Ramos (cell line): ENCODE results near the gene EYA2.
"Not testable (repeated sequence)": the region's sequence is repeated elsewhere in the genome, so short reads cannot be mapped to it uniquely, and the experiment has no call there.

Experiments used
- in situ Hi-C: fragments of 300-500 bp; cut with MboI; formaldehyde crosslinking; loops from one replicate; pipeline ENCODE4 v1.14.3; 2022; ENCODE audit warnings: low sequenced_read_pairs; ENCODE audit not compliant: unreplicated experiment

The EYA2 gene, protein sequence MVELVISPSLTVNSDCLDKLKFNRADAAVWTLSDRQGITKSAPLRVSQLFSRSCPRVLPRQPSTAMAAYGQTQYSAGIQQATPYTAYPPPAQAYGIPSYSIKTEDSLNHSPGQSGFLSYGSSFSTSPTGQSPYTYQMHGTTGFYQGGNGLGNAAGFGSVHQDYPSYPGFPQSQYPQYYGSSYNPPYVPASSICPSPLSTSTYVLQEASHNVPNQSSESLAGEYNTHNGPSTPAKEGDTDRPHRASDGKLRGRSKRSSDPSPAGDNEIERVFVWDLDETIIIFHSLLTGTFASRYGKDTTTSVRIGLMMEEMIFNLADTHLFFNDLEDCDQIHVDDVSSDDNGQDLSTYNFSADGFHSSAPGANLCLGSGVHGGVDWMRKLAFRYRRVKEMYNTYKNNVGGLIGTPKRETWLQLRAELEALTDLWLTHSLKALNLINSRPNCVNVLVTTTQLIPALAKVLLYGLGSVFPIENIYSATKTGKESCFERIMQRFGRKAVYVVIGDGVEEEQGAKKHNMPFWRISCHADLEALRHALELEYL

DNA sequence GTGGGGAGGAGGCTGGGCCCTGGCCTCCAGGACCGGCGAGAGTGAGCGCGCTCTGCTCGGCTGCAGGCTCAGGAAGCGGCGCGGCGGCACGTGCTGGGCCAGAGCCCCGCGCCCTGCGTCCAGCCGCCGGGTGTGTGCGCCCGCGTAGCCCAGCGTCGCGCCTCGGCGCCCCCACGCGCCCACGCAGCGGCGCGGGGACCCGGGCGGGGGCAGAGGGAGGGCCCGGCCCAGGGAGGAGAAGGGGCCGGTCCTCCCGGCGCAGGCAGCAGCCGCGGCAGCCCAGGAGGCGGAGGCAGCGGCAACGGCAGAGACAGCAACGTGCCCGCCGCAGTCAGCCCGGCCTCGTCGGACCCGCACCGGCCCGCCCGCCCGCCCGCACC, at the start of gene EYA2:
EYA2 (plus strand) TSS at position 265 of the 380 bp plus-strand sequence. CDS start 95,168 bp downstream, outside the sequence.
- in situ Hi-C loops = no loop called here

DNA sequence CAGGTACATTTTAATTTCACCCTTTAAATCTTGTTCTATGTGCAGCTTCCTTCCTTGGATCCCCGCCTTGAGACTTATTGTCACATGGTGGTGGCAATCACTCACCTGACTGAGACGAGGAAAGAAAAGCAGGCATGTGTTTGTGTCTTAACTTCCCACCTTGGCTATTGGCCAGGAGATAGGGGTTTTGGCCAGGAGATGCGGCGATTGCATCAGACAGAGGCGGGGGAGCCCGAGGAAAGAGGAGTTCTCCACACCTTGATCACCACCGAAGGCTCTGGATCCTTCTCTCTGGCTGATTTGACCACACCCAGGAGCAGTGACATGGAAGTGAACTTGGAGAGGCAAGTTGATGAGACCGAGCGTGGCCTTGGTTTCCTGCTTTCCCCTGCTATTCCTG, 49.7 kb upstream of the EYA2 start:
- in situ Hi-C loops = no loop called here

DNA sequence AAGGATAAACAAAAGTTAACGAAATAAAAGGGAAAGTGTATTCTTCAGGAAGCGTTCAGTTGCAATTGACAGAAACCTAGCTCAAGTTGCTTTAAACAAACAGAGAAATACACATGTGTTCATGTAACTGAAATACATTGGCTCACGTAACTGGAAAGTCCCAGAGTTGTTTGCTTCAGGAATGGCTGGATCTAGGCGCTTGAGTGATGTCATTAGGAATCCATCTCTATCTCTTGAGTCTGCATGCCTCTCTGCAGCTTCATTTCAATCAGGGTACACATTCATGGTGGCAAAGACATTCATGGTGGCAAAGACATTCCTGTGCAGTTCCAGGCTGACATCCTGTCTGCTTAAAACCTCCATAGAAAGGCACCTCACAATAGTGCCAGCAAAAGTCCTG, 45.4 kb upstream of the EYA2 start:
- in situ Hi-C loops = no loop called here

DNA sequence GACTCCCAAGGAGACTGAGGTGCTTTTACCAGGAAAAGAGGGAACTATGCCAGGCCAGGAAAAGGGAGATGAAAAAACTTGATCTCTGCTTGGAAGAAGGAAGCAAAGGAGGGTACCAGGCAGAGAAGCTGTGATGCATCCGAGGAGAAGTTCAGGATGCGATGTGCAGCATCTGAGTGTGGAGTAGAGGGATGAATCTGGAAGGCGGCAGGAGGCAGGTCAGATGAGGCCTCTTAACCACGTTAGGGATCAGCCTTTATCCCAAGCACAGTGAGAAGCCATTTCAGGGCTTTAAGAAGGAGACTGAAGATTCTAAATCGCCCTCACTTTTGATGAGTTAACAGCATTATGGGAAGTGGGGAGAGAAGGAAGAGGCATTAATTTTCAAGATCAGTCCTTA, 44.9 kb upstream of the EYA2 start:
- in situ Hi-C loops = no loop called here

DNA sequence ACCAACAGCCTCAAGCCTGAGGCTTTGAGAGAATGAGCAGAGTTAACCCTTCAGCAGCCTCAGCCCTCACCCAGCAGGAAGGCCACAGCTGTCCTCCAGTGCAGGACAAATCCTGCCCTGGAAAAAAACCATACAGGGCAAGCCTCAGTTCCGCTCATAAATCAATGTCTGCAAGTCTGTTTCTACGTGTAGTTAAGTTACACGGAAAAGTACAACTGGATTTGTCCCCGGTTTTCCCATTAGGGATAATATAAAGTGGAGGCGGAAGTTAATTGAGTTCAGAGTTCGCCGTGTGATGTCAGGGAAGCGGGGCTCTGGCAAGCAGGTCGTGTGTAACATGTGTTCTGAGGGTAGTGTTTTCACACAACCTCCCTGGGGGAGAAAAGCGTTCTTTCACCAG, 44.2 kb upstream of the EYA2 start:
- in situ Hi-C loops = no loop called here

DNA sequence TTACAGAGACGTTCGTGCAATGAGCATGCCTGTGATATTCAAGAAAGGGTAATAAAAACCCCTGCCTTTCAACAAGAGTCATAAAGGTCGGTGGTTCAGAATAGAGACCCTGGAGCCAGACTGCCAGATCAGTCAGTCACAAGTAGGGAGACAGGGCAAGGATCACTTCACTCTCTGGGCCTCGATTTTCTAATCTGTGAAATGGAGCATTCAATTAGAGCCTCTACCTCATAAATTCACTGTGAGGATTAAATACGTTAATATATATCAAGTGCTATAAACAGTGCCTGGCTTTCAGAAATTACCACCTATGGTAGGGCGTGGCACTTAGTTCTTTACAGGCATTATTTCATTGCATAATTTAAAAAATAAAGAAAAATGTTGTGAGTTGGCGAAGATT, 43.7 kb upstream of the EYA2 start:
- in situ Hi-C loops = no loop called here

DNA sequence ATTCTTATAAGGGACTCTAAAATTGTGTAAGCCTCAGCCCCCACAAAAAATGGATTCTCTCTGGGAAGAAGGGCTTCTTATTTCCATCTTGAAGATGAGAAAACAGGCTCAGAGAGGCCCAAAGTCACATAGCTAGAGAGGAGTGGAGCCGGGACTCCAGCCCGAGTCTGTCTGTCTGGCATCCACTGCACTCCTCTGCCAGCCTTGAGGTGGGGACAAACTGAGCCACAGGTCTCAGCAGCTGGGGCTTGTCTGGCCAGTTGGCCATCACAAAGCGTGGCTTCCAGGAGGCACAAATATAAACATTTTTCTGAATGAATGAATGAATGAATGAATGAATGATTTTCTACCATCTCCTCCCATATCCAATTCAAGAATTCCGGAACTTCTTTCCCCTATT, 42.9 kb upstream of the EYA2 start:
- in situ Hi-C loops = no loop called here

DNA sequence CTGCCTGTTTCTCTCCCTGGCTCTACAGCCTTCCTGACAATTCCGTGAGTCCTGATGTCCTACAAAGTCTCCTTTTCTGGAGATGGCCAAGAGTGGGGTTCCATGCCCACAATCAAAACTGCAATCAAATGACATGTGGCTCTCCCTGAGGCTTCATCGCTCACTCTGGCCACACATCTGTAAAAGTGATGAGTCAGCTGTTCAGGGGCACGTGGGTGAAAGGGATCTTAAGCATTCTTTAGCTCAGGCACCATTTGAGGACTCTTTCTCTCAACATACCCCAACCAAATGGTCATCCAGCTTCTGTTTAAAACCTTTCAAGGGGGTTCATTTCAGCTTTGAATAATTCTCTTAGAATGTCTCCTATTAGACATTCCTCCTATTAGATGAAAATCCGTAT, 42.3 kb upstream of the EYA2 start:
- in situ Hi-C loops = no loop called here

DNA sequence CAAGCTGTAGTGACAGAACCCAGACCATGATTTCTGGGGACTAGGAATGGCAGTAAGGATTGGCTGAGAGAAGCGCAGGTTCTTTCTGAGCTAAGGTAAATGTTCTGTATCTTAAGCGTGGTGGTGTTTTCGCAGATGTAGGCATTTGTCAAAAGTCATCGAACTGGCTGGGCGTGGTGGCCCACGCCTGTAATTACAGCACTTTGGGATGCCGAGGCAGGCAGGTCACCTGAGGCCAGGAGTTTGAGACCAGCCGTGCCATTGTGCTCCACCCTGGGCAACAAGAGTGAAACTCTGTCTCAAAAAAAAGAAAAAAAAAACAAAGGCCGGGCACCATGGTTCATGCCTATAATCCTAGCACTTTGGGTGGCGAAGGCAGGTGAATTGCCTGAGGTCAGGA, 40.7 kb upstream of the EYA2 start:
- in situ Hi-C loops = no loop called here

DNA sequence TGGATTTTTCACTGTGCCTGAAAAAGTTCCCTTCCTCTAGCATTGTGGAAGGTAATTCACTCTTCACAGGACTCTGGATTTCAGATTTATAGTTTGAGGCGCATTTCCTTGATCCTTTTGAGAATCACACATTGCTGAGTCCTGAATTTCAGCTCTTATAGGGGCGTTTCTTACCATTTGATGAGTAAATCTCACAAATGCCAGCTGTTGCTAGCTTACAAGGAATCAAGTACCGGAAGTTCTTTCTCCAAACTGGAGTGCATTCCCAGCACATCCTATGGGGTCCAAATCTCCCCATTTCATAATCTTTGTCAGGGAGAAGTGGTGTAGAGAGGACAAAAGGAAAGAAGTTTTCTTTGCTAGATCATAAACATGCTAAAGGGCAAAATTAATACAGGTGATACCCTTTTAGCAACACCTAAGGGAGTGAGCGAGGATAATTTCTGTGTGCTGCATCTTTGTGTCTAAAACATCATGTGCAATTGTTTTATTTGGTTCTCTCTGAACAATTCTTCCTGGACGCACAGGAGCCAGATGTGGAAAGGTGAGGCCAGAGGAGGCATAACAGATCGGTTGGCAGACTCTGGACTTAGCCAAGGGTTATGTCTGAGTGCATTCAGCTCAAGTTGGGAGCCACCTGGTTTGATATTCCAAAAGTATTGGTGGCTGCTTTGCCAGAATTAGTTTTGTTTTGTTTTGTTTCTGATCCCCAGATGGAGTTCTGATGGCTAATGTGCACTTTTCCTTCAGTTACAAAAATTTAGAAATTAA, 37.4 kb upstream of the EYA2 start:
- in situ Hi-C loops = no loop called here

DNA sequence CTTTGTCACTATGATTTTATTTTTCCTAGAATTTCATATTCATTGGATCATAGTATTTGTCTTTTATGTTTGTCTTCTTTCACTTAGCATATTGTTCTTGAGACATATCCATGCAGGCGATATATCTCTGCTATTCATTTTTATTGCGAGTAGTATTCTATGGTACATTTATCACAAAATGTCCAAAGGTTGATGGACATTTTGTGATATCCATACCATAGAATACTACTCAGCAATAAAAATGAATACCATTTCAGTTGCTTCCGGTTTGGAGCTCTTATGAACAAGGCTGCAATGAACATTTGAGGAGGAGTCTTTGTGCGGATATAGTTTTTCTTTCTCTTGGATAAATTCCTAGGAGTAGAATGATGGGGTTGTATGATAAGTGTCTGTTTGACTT, 28.8 kb upstream of the EYA2 start:
- in situ Hi-C loops = no loop called here

DNA sequence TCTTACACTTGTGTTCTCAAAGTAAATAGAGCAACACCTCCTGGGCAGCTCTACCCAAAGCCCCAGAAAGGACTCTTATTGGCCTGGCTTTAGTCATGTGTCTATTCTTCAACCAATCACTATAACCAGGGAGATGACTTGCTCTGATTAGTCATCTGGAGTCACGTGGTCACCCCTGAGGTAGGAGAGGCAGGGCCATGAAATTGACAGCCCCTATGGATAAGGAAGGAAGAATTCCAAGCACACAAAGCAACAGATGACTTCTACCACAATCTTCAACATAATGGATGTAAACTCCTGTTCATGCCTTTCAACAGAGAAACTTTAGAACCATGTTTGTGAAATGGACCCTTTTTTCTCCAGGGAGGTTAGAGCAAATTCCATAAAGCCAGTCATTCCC, 24.6 kb upstream of the EYA2 start:
- in situ Hi-C loops = no loop called here

DNA sequence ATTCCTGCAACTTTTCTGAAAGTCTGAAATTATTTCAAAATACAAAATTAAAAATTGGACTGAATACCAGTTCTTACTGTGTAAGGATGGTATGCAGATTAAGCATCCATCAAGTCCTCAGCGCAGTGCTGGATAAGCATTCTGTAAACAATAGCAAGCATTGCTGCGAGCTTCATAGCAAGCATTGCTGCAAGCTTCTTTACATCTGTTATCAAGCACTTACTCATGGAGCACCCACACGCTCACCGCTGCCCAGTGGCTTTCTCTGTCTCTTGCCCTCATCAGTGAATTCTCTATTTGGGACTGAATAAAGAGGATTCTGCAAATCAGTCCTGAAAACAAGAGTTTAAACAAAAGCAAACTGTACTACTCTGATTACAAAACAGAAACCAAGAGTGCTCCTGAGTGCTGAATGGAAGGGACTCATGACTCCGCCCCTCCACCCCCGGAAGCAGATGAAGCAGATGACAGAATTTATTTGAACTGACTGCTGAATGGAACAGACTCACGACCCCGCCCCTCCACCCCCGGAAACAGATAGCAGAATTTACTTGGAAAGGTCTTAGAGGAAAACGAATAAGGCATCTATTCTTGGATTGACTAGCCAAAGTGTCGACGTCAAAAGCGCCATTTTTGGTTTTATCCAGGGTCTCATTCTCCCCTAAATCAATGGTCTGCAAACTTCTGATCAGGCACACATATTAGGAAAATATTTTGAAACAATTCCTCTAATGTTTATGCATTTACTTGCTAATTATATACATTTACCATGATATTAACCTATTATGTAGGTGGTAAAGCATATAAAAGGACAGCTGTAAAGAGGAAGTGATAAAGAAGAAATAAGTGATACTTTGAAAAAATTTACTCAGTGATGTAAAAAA, 22.1 kb upstream of the EYA2 start:
- in situ Hi-C loops = no loop called here

DNA sequence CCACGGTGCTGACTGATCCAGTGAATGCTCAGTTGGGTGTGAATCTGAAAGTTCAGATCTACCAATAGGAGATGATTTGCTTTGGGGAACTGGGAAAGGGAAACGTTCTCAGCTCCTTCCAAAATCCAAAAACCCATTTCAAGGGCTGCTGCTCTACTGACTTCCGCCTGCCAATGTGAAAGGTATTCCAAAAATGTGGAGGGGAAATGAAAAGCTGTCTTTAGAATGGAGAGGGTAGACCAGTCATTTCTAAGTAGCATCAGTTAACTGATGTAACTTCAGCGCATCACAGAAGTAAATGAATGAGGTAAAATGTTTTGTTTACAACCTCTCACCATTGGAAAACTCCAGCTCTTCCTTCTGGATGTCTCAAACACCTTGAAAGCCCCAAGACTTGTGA, 19.6 kb upstream of the EYA2 start:
- in situ Hi-C loops = no loop called here

DNA sequence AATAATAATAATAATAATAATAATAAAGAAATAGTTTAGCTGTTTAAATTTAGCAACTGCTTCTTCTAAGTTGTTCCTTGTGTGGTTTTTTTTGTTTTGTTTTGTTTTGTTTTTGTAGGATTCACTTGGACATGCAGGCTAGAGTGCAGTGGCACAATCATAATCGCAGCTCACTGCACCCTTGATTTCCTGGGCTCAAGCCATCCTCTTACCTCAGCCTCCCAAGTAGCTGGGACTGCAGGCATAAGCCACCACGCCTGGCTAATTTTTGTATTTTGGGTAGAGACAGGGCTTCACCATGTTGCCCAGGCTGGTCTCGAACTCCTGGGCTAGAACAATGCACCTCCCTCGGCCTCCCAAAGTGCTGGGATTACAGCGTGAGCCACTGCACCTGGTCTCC, 15.3 kb upstream of the EYA2 start:
- in situ Hi-C loops = no loop called here

DNA sequence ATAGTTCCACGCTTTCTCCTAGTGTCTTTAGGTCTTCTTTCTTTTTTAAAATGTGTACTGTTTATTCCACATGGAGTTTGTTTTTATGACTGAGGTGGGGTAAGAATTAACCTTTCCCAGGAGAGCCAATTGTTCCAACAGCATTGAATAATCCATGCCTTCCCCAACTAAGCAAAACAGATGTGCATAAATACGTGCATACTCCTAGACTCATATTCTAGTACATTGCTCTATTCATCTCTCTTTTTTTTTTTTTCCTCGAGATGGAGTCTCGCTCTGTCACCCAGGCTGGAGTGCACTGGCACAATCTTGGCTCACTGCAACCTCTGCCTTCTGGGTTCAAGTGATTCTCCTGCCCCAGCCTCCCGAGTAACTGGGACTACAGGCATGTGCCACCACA, 14.7 kb upstream of the EYA2 start:
- in situ Hi-C loops = not testable (repeated sequence)

DNA sequence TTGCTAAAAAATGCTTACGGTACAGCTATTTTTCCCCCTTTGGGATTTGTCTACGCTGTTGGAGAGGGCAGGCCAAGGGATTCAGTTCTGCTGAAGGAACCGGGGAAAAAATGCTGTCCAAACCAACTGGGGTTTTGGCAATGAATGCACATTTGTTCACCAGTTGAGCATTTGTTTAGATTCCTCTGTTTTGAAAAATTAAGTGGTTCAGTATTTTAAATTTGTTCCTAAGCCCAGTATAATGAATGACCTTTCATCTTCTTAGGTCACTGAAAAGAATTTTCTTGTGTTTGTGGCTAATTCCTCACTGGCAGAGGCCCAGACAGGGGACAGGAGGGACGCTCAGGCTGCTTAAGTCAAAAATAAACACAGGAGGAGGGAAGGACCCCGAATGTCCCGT, 10.8 kb upstream of the EYA2 start:
- in situ Hi-C loops = no loop called here

DNA sequence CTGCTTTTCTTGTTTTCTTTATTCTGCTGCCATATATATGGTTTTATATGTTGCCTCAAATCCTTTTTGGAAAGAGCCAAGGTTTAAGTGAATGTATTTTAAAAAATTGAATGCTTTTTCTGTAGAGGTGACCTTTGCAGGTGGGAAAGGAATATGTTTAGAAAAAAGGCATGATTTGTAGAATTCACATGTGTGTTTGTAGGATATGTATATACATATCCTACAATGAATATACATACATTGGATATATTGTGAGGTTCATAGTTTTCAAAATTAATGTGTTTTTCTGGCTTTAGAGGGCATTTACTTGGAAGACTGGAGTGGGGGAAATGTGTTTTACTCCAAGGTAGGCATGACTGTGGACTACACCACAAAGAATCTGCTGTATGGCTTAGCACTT, 4.0 kb upstream of the EYA2 start:
- in situ Hi-C loops = no loop called here

DNA sequence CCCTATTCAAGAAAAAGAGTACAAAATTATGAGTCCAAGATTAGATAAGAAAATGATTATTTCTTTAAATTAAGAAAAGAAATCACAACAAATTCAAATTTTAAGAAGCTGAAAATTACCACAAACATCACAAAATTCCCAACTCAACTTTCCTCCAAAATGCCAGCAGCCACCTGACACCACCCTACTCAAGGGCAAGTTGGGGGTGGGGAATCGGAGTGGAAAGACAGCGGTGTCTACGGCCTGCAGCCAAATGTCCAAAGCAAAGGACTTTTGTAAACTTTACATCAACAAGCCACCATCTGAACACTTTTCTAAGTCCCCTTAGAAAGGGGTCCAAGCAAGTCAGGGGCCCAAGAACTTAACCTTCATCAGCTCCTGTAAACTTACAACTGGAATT, 1.6 kb upstream of the EYA2 start:
- in situ Hi-C loops = no loop called here

DNA sequence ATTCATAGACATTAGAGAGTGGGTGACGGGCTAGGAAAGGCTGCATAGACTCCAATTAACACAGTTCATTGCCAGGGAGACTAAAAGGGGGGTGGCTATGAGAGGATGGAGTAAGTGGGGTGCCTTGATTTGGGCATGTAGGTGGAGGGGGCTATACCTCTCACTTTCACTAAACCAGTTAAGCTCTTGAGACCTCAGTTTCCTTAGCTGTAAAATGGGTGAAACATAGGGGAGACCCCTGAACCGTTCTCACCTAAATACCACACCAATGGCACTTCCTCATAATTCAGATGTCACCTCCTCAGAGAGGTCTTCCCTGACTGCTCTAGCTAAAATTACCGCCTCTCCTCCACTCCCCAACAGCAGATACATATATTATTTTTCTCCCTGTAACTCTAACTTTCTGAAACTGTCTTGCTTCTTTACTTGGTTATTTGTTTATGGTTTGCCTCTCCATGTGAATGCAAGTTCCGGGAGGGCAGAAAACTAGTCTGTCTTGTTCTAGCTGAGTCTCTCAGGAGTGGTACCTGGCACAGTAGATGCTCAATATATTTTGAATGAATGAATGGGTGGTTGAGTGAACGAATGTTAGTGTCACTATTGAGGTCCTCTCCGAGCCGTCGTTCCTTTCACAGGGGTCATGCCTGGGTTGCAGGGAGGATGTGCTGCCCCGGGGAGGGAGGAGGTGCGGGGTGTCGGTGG, 615 bp upstream of the EYA2 start:
- in situ Hi-C loops = no loop called here
